HG03095 (cell line): Measurements from ENCODE around the gene WTIP.
"Not testable (repeated sequence)": the region's sequence is repeated elsewhere in the genome, so short reads cannot be mapped to it uniquely, and the experiment has no call there.

ENCODE experiments used
- ATAC-seq: cut with Tn5 transposase; IDR thresholded peaks from one replicate; pipeline ENCODE4 v1.9.1; 2021; ENCODE audit warnings: moderate library complexity; ENCODE audit not compliant: unreplicated experiment

WTIP gene

GRCh38 chr19:34480971-34481841, at the start of gene WTIP:
TSS of gene WTIP (plus strand) at chr19:34481758. CDS start at chr19:34481975, 217 bp downstream.
- no peak for ATAC-seq

GRCh38 chr19:34432797-34433196, 48.8 kb upstream of the WTIP start:
- no peak for ATAC-seq

DNA sequence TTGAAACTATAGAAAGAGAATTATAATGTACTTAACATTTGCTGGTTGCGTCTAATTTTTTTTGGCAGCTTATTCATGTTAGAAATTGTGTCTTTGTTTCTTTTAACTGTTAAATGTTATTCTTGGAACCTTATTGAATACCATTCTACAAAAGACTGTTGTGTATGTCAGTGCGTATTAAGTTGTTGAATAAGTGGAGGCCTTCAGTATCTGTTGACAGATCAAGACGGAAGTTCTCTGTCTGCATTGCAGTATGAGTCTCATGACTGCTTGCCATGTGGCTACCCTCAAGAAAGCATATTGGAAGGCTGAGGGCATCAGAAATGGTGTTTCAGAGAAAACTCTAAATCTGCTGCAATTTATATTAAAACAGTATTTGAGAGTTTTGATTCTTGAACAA, 44.8 kb upstream of the WTIP start:
- ATAC-seq, result no peak

DNA sequence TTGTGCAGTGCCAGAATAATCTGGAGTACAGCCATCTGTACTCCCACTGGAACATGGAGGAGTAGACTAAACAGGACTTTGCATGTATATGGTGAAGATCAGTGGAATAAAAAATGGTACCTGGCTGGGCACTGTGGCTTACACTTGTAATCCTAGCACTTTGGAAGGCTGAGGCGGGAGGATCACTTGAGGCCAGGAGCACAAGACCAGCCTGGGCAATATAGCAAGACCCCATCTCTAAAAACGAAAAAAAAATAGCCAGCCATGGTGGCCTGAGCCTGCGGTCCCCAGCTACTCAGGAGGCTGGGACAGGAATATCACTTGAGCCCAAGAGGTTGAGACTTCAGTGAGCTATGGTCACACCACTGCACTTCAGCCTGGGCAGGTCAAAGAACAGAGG, 33.4 kb upstream of the WTIP start:
- no peak for ATAC-seq

DNA sequence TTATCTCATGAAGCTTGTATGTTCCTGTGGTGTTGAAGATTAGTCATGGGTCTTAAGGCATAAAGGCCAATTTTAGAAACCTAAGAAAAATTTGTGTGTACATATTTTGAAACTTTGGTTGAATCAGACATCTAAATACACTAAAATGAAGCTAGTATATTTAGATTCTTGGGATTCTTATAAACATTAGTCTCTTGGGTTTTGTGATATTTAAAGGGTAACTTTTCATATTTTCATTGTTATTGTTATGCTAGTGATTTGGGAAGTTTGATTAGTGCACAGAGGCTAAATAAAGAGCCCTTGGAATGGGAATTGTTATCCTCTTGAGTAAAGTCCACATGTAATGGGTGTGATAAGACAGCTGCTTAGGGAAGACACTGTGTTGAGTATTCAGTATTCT, 28.8 kb upstream of the WTIP start:
- ATAC-seq, result no peak

DNA sequence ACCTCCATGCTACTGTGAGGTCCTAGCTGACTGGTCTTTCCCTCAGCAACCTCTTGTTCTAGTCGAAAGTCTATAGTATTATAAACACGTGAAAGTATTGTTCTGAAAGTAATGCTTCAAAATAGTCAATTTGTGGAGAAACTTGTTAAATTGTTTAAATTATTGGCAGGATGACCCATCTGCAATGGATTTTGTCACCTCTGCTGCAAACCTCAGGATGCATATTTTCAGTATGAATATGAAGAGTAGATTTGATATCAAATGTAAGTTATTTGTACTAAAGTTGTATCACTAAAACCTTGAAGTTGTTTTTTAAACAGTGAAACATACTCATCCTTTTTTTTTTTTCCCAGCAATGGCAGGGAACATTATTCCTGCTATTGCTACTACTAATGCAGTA, 27.5 kb upstream of the WTIP start:
- no peak for ATAC-seq

DNA sequence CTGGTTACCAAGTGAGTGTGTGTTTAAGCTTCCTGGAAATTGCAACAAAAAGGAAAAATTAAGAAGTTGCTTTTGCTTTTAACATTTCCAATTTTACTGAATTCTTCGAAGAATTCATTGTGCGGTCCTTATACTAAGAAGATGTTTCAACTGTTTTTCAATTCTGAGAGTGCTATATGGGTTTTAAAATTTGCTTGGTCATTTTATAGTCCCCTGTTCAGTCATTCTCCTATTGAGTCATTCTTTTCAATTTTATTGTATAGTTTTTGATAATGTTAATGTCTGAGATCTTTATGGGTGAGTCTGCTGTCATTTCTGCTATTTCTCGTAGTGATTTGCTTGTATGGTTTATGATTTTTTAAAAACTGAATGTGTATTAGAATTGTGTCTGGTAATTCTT, 26.9 kb upstream of the WTIP start:
- no peak for ATAC-seq

DNA sequence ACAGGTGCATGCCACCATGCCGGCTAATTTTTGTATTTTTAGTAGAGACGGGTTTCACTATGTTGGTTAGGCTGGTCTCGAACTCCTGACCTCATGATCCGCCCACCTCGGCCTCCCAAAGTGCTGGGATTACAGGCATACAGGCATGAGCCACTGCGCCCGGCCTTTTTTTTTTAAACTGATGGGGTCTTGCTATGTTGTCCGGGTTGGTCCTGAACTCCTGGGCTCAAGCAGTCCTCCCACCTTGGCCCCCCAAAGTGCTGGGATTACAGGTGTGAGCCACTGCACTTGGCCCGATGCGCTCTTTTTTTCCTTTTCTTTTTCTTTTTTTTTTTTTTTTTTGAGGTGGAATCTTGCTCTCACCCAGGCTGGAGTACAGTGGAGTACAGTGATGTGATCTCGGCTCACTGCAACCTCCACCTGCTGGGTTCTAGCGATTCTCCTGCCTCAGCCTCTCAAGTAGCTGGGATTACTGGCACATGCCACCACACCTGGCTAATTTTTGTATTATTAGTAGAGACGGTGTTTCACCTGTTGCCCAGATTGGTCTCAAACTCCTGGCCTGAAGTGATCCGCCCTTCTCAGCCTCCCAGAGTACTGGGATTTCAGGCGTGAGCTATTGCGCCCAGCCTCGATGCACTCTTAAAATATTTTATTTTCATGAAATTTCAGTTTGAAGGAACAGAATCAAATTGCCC, 25.6 kb upstream of the WTIP start:
- ATAC-seq, result not testable (repeated sequence)

GRCh38 chr19:34457446-34457845, 24.1 kb upstream of the WTIP start:
- no peak for ATAC-seq

GRCh38 chr19:34458677-34459076, 22.9 kb upstream of the WTIP start:
- no peak for ATAC-seq

- ATAC-seq, result no peak
Measured at GRCh38 chr19:34459614-34460013, 21.9 kb upstream of the WTIP start.

- ATAC-seq, result no peak
Measured at GRCh38 chr19:34461375-34462100, 20.0 kb upstream of the WTIP start.

DNA sequence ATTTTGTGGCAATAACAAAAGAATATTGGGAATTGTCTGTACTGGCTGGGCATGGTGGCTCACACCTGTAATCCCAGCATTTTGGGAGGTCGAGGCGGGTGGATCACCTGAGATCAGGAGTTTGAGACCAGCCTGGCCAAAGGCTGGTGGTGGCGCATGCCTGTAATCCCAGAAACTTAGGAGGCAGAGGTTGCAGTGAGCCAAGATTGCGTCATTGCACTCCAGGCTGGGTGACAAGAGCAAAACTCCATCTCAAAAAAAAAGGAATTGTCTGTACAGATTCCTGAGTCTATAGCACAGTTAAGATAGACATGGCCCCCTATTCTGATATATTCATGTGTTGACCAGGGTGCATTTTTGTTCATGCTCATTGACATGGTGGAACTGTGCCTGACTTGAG, 16.8 kb upstream of the WTIP start:
- not testable (repeated sequence) for ATAC-seq

GRCh38 chr19:34468409-34468808, 13.1 kb upstream of the WTIP start:
- no peak for ATAC-seq

DNA sequence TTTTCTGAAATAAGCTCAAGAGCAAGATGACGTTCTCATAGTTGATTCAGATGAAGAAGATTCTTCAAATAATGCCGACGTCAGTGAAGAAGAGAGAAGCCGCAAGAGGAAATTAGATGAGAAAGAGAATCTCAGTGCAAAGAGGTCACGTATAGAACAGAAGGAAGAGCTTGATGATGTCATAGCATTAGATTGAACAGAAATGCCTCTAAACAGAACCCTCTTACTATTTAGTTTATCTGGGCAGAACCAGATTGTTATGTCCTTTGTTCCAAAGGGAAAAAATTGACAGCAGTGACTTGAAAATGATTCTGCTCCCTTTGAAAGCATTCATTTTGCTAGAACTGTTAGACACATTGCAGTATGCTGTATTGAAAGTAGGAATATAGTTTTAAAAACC, 12.5 kb upstream of the WTIP start:
- ATAC-seq, result not testable (repeated sequence)

GRCh38 chr19:34471906-34472700, 9.5 kb upstream of the WTIP start:
- no peak for ATAC-seq

- no peak for ATAC-seq
Measured at GRCh38 chr19:34474233-34474989, 7.1 kb upstream of the WTIP start.

- ATAC-seq, result no peak
Measured at GRCh38 chr19:34475026-34475974, 6.3 kb upstream of the WTIP start.
